CD4-positive, alpha-beta T cell treated with Interleukin-12 subunit alpha and Interleukin-12 subunit beta, for 1 hour (primary cell): Measurements from ENCODE around the gene GTF2B.
"Not testable (repeated sequence)": the region's sequence is repeated elsewhere in the genome, so short reads cannot be mapped to it uniquely, and the experiment has no call there.

Source experiments
- DNase-seq: peaks from one replicate; pipeline ENCODE4 v3.0.0-alpha.2; 2020

The GTF2B gene

GRCh38 chr1:88883156-88883555 is 8.2 kb downstream of the GTF2B start:
- no peak for DNase-seq

DNA sequence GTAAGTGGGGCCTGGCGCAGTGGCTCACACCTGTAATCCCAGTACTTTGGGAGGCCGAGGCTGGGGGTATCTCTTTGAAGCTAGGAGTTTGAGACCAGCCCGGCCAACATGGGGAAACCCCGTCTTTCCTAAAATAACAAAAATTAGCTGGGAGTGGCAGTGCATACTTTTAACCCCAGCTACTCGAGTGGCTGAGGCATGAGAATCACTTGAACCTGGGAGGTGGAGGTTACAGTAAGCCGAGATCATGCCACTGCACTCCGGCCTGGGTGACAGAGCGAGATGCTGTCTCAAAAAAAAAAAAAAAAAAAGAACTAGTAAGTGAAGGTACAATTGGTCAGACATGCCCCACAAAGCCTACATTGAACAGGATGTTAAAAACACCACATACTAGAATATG is 10.7 kb downstream of the GTF2B start:
- not testable (repeated sequence) for DNase-seq

- DNase-seq = no peak
These were observed 12.6 kb downstream of the GTF2B start for GRCh38 chr1:88878731-88879130.

DNA sequence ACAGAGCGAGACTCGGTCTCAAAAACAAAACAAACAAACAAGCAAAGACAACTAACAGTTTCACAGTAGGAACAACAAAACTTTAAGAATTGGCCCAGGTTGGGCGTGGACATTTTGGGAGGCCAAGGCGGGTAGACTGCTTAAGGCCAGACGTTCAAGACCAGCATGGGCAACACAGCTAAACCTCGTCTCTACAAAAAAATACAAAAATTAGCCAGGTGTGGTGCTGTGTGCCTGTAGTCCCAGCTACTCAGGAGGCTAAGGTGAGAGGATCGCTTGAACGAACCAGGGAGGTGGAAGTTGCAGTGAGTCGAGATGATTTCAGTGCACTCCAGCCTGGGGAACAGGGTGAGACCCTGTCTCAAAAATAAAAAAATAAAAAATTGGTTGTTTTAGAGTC is 13.5 kb downstream of the GTF2B start:
- DNase-seq = no peak

DNA sequence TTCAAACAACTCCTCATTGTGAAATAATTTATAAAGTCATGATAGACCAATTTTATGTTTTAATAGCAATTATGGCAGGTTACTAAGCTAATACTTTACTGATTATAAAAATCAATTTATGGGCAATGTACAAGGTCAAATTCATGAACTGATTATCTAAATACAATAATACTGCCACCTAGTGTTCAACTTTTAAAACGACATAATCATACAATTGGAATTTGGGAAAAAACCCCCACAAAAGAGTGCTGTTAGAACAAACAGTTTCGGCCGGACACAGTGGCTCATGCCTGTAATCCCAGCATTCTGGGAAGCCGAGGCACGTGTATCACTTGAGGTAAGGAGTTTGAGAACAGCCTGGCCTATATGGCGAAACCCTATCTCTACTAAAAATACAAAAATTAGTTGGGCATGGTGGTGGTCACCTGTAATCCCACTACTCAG is 14.0 kb downstream of the GTF2B start:
- peak; percentile 26 for DNase-seq

- DNase-seq = no peak
These were observed 14.6 kb downstream of the GTF2B start for GRCh38 chr1:88876573-88877365.

GRCh38 chr1:88875595-88875994 is 15.8 kb downstream of the GTF2B start:
- DNase-seq = no peak

DNA sequence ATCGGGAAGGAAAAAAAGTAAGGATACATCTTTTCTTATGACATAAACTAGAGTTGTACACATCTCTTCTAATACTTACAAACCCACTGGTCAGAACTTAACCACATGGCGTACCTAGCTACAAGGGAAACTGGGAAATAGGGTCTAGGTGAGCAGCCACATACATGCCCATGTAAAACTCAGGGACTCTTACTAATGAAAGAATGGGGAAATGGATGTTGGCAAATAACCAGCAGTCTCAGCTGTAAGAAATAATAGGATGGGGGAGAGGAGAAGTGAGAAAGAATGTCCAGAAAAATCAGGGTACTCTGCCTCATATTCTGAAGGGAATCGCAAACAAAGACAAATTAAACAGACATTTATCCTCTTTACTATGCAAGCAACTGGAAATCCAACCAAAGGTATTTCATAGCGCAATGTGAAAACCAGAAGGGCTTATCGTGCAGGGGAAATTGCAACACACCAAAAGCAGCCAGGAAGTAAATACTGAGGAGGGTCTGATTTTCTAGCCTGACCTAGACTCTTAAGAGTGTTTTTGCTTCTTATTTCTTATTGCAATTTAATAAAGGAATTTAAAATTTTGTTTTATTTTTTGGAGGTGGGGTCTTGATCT is 17.5 kb downstream of the GTF2B start:
- DNase-seq = no peak

DNA sequence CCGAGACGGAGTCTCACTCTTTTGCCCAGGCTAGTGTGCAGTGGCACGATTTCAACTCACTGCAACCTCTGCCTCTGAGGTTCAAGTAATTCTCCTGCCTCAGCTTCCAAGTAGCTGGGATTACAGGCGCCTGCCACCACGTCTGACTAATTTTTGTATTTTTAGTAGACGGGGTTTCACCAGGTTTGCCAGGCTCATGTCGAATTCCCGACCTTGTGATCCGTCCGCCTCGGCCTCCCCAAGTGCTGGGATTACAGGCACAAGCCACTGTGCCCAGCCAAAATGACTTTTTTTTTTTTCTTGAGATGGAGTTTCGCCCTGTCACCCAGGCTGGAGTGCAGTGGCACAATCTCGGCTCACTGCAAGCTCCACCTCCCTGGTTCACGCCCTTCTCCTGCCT is 21.7 kb downstream of the GTF2B start:
- DNase-seq = not testable (repeated sequence)

DNA sequence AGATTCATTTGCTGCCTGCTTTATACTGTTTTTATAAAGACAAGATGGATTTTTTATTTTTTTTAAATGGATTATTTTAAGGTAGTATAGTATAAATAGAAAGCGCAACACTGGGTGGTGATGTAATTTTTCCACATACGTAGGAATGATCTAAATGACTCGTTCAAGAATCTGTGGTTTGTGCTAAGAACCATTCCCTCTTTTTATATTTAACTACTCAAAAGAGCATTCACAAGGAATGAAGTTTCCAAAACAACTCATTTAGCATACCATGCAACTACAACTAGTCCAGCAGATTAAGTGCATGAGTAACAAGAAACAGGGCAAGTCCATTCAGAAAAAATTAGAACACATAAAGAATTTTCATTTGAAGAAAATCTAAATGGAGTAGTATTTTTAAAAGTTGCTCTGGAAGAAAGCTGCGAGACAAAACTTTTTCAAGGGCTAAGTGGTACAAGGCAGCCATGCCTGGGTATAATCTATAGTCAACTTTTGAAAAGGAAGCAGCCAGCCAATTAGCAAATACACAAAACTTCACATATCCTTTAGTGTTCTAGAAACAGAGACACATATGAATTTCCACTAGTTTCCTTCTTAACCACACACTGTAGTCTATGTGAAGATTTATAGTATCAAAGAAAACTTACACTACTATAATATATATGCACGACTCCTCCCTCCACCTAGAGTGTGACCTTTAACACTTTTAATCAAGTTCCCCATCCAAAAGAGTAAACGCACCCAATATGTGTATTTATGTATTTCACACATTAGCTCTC is 23.4 kb downstream of the GTF2B start:
- no peak for DNase-seq

DNA sequence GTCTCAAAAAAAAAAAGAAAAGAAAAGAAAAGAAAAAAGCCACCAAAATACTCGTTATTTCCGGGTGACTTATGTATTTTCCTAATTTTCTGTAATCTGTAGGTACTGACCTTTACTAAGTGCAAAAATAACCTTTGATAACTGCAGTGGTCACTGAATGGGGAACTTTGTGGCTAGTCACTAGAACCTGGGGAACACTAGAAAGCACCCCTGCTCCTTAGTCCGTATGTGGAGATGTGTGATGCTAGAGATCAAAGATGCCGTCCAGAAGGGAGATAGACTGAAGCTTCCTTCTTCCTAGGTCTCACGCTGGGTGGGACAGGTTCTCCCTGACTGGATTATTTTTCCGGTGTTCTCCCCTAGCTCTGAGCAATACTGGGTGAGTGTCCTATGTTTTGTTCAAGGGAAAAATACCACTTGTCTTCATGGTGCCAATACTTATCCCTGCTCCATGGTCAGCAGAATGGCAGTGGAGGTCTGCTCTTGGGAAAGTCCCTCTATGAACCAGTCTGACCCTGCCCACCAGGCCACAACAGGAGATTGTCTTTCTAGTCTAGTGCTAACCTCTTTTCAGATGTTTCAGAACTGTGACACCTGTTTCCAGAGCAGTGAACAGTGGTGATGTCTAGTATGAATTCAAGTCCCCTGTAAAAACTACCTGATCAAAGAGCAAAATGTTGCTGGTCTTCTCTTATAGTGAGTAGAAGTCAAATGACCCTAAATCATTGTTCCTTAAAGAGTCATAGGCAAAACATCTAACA is 39.9 kb downstream of the GTF2B start:
- no peak for DNase-seq

DNA sequence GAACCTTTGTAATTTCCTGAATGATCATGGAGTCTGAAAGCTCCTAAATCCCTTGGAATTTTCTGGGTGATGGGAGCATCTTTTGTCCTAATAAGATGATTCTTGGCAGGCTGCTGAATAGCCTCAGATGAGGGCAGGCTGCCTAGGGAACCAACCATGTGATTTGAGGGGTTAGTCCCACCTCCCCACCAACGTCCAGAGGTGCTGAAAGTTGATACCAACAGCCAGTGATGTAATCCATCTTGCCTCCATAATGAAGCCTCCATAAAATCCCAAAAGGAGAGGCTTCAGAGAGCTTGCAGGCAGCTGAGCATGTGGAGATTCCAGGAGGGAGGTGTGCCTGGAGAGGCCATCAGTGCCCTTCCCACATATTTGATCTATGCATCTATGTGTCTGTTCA is 43.7 kb downstream of the GTF2B start:
- DNase-seq = no peak

GRCh38 chr1:88825721-88826120 is 65.6 kb downstream of the GTF2B start:
- no peak for DNase-seq

DNA sequence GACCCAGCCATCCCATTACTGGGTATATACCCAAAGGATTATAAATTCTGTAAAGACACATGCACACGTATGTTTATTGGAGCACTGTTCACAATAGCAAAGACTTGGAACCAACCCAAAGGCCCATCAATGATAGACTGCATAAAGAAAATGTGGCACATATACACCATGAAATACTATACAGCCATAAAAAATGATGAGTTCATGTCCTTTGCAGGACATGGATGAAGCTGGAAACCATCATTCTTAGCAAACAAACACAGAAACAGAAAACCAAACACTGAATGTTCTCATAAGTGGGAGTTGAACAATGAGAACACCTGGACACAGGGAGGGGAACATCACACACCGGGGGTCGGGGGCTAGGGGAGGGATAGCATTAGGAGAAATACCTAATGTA is 71.7 kb downstream of the GTF2B start:
- not testable (repeated sequence) for DNase-seq

DNA sequence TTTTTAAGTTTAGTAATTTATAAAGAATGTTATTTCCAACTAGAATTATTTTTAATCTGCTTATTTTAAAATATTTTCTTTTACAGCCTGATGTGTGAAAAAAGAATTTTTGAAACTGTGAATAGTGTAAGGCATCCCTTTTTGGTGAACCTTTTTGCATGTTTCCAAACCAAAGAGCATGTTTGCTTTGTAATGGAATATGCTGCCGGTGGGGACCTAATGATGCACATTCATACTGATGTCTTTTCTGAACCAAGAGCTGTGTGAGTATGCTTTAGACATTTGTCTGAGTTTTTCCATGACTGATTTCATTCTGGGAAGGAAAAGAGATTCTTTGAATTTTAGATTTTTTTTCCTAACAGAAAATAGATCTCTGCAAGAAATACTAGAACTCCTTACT is 77.9 kb downstream of the GTF2B start:
- no peak for DNase-seq

DNA sequence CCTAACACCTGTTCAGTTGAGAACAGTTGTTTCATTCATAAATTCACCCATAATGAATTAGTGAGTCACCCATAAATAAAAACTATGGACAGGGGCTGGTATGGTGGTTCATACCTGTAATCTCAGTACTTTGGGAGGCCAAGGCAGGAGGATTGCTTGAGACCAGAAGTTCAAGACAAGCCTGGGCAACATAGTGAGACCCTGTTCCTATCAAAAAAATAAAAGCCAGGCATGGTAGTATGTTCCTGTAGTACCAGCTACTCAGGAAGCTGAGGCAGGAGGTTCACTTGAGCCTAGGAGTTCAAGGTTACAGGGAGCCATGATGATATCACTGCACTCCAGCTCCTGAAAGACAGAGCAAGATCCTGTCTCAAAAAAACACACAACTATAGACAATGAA is 79.0 kb downstream of the GTF2B start:
- no peak for DNase-seq

DNA sequence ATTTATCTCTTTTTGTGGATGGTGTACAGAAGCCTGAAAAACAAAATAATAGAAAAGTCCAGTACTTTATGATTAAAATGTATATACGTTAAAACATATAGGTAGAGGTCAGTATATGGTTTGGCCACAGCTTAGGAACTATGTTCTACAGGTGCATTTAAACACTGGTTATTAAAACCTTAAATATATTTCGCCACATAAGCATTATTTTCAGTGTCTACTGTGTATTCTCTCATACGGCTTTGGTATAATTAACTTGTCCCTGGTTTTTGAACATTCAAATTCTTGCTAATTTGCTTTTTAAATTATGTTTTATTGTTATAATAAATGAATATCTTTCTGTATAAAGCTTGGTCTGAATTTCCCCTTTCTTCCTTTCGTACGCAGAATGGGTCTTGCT is 87.9 kb downstream of the GTF2B start:
- DNase-seq = no peak

DNA sequence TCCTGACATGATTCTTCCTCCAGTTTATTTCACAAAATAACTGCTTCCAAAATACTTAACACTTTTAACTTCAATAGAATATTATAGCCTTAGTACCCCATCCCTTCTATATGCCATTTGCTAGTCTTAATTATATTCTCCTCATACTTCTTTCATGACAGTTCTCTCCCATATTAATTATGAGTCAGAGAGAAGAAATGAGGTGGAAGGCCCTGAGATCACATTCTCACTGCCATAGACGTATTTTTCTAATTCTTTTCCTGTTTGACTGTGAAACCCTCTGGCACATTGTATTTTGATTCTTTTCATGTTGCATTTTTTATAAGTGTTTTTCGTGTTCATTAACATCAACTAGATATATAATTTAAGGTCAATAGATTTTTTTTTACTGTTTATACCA is 88.4 kb downstream of the GTF2B start:
- no peak for DNase-seq
